Karpas-422 (cell line): ENCODE data around the gene C18orf63. TPM values are rescaled to one million over a fixed set of nuclear protein-coding genes. Genes with fewer than 3 reads are reported as not detected.
"Not testable (repeated sequence)": the region's sequence is repeated elsewhere in the genome, so short reads cannot be mapped to it uniquely, and the experiment has no call there.

Source experiments
- DNase-seq: peaks from one replicate; pipeline ENCODE4 v3.0.0-alpha.2; 2015
- H2AFZ ChIP-seq: fragments of 200-600 bp; sonication (generic); 2 replicates; pipeline ENCODE4 v1.6.1; 2014; ENCODE audit warnings: antibody characterized with exemption, low read length, mixed read lengths
- H3K27ac ChIP-seq: fragments of 200-600 bp; sonication (generic); 2 replicates; pipeline ENCODE4 v1.5.1; 2014; ENCODE audit warnings: mild to moderate bottlenecking, low read length, moderate library complexity
- H3K27me3 ChIP-seq: fragments of 200-600 bp; sonication (generic); 2 replicates; pipeline ENCODE4 v1.6.1; 2014; ENCODE audit warnings: low read length, mixed read lengths
- H3K36me3 ChIP-seq: fragments of 200-600 bp; sonication (generic); 2 replicates; pipeline ENCODE4 v1.6.1; 2014; ENCODE audit warnings: low read length, mixed read lengths; ENCODE audit not compliant: insufficient read depth
- H3K4me1 ChIP-seq: fragments of 200-600 bp; sonication (generic); 2 replicates; pipeline ENCODE4 v1.6.1; 2014; ENCODE audit warnings: mild to moderate bottlenecking, low read length, mixed read lengths
- H3K4me2 ChIP-seq: fragments of 200-600 bp; sonication (generic); 2 replicates; pipeline ENCODE4 v1.6.1; 2014; ENCODE audit warnings: low read length, low read depth, mild to moderate bottlenecking; ENCODE audit not compliant: poor library complexity, severe bottlenecking
- H3K4me3 ChIP-seq: fragments of 200-600 bp; sonication (generic); 2 replicates; pipeline ENCODE4 v1.5.1; 2014; ENCODE audit warnings: mild to moderate bottlenecking, antibody characterized with exemption, low read length, mixed read lengths
- H3K79me2 ChIP-seq: fragments of 200-600 bp; sonication (generic); 2 replicates; pipeline ENCODE4 v1.6.1; 2014; ENCODE audit warnings: mild to moderate bottlenecking, low read length, mixed read lengths
- H3K9ac ChIP-seq: fragments of 200-600 bp; sonication (generic); 2 replicates; pipeline ENCODE4 v1.6.0; 2014; ENCODE audit warnings: low read length
- H3K9me2 ChIP-seq: fragments of 200-600 bp; sonication (generic), shearing (Covaris generic); replicated peaks from 2 replicates; pipeline ENCODE4 v1.6.0; 2014; ENCODE audit warnings: mild to moderate bottlenecking, low read length, moderate library complexity; ENCODE audit not compliant: insufficient read depth
- H3K9me3 ChIP-seq: fragments of 300-700, 200-600 bp; sonication (generic); 2 replicates; pipeline ENCODE4 v1.6.1; 2014; ENCODE audit warnings: low read length, mixed read lengths
- H4K20me1 ChIP-seq: fragments of 200-600 bp; sonication (generic); 2 replicates; pipeline ENCODE4 v1.6.1; 2014; ENCODE audit warnings: mild to moderate bottlenecking, antibody characterized with exemption, low read length, low read depth; ENCODE audit not compliant: insufficient read depth
- total RNA-seq: library from RNA; depleted of rRNA; stranded (reverse); fragments of >200 nt; shearing (Covaris generic); gene quantifications from 2 replicates; pipeline ENCODE4 v1.2.3, GENCODE V29; 2014; ENCODE audit warnings: low replicate concordance

Gene C18orf63
- total RNA-seq, 1 experiment from 2014 or later, result not detected

- Histone ChIP-seq H3K27me3 (no peaks in the 10 kb centered on the region), H2AFZ (no peak overlapping the region), H3K9ac (no peak overlapping the region), H3K4me2 (no peak overlapping the region), H3K27ac (no peak overlapping the region), H3K79me2 (no peaks in the 10 kb centered on the region), H3K4me1 (no peaks in the 10 kb centered on the region), H3K9me3 (no peaks in the 10 kb centered on the region), H3K36me3 (no peaks in the 10 kb centered on the region), H3K9me2 (no peaks in the 10 kb centered on the region), H3K4me3 (no peak overlapping the region), H4K20me1 (no peaks in the 10 kb centered on the region)
- no peak for DNase-seq
These were observed 10.6 kb downstream of the C18orf63 start for GRCh38 chr18:74326231-74326630.

GRCh38 chr18:74326791-74327190 lies 11.2 kb downstream of the C18orf63 start:
- not testable (repeated sequence) for H3K4me3 ChIP-seq, H3K27me3 ChIP-seq

GRCh38 chr18:74328206-74328605 lies 12.6 kb downstream of the C18orf63 start:
- Histone ChIP-seq H3K4me1 (no peaks in the 10 kb centered on the region), H3K36me3 (no peaks in the 10 kb centered on the region), H4K20me1 (no peaks in the 10 kb centered on the region), H3K79me2 (no peaks in the 10 kb centered on the region), H3K27ac (no peak overlapping the region), H3K4me2 (no peak overlapping the region), H3K9ac (no peak overlapping the region), H3K9me2 (no peaks in the 10 kb centered on the region), H3K9me3 (no peaks in the 10 kb centered on the region), H3K4me3 (no peak overlapping the region), H3K27me3 (no peaks in the 10 kb centered on the region), H2AFZ (no peak overlapping the region)
- DNase-seq, result no peak

More at GRCh38 chr18:74326791-74327190, 11.2 kb downstream of the C18orf63 start:
- not testable (repeated sequence) for H3K9me3 ChIP-seq, H3K4me1 ChIP-seq, H3K36me3 ChIP-seq, H2AFZ ChIP-seq, H3K79me2 ChIP-seq, H3K27ac ChIP-seq, H3K9me2 ChIP-seq, H3K9ac ChIP-seq, H4K20me1 ChIP-seq, H3K4me2 ChIP-seq
- DNase-seq, result peak; percentile 33

GRCh38 chr18:74329688-74330205 lies 14.1 kb downstream of the C18orf63 start:
- H3K9ac ChIP-seq, result no peak overlapping the region
- no peaks in the 10 kb centered on the region for H4K20me1 ChIP-seq
- DNase-seq, result peak; percentile 35
- no peaks in the 10 kb centered on the region for H3K36me3 ChIP-seq
- no peaks in the 10 kb centered on the region for H3K79me2 ChIP-seq
- H3K9me2 ChIP-seq, result no peaks in the 10 kb centered on the region
- no peak overlapping the region for H3K4me2 ChIP-seq
- H3K27ac ChIP-seq, result no peak overlapping the region
- no peaks in the 10 kb centered on the region for H3K27me3 ChIP-seq
- H3K4me1 ChIP-seq, result peaks cover 8% of the 10 kb centered on the region
- H3K4me3 ChIP-seq, result no peak overlapping the region
- H3K9me3 ChIP-seq, result no peaks in the 10 kb centered on the region
- H2AFZ ChIP-seq, result no peak overlapping the region

- Histone ChIP-seq H3K4me1 (peaks cover 10% of the 10 kb centered on the region), H2AFZ (no peak overlapping the region), H4K20me1 (no peaks in the 10 kb centered on the region), H3K36me3 (no peaks in the 10 kb centered on the region), H3K27me3 (no peaks in the 10 kb centered on the region), H3K79me2 (no peaks in the 10 kb centered on the region), H3K9me3 (no peaks in the 10 kb centered on the region), H3K9ac (no peak overlapping the region), H3K27ac (no peak overlapping the region), H3K9me2 (no peaks in the 10 kb centered on the region), H3K4me2 (no peak overlapping the region), H3K4me3 (no peak overlapping the region)
- DNase-seq, result peak; percentile 71
These were observed 15.8 kb downstream of the C18orf63 start for GRCh38 chr18:74331404-74331803.

GRCh38 chr18:74333091-74333490 lies 17.5 kb downstream of the C18orf63 start:
- H2AFZ ChIP-seq, result no peak overlapping the region
- H4K20me1 ChIP-seq, result no peaks in the 10 kb centered on the region
- peaks cover 10% of the 10 kb centered on the region for H3K4me1 ChIP-seq
- H3K9me2 ChIP-seq, result no peaks in the 10 kb centered on the region
- H3K36me3 ChIP-seq, result no peaks in the 10 kb centered on the region
- H3K4me2 ChIP-seq, result no peak overlapping the region
- no peak overlapping the region for H3K9ac ChIP-seq
- no peak overlapping the region for H3K4me3 ChIP-seq
- H3K9me3 ChIP-seq, result no peaks in the 10 kb centered on the region
- H3K27me3 ChIP-seq, result no peaks in the 10 kb centered on the region
- H3K27ac ChIP-seq, result no peak overlapping the region
- no peak for DNase-seq
- no peaks in the 10 kb centered on the region for H3K79me2 ChIP-seq

- H3K9me3 ChIP-seq, result no peaks in the 10 kb centered on the region
- no peak overlapping the region for H3K9ac ChIP-seq
- no peak overlapping the region for H3K4me2 ChIP-seq
- H3K9me2 ChIP-seq, result no peaks in the 10 kb centered on the region
- no peaks in the 10 kb centered on the region for H4K20me1 ChIP-seq
- H3K4me3 ChIP-seq, result no peak overlapping the region
- H2AFZ ChIP-seq, result no peak overlapping the region
- H3K27ac ChIP-seq, result no peak overlapping the region
- no peaks in the 10 kb centered on the region for H3K36me3 ChIP-seq
- no peaks in the 10 kb centered on the region for H3K27me3 ChIP-seq
- H3K4me1 ChIP-seq, result peaks cover 10% of the 10 kb centered on the region
- no peaks in the 10 kb centered on the region for H3K79me2 ChIP-seq
- peak; percentile 53 for DNase-seq
These were observed 18.7 kb downstream of the C18orf63 start for GRCh38 chr18:74334242-74334893.

GRCh38 chr18:74336656-74337055 lies 21.0 kb downstream of the C18orf63 start:
- no peak for DNase-seq
- no peaks in the 10 kb centered on the region for H4K20me1 ChIP-seq
- no peaks in the 10 kb centered on the region for H3K9me3 ChIP-seq
- H3K4me2 ChIP-seq, result no peak overlapping the region
- H3K9ac ChIP-seq, result no peak overlapping the region
- H2AFZ ChIP-seq, result no peak overlapping the region
- H3K4me3 ChIP-seq, result no peak overlapping the region
- H3K27me3 ChIP-seq, result no peaks in the 10 kb centered on the region
- no peaks in the 10 kb centered on the region for H3K79me2 ChIP-seq
- H3K27ac ChIP-seq, result no peak overlapping the region
- H3K9me2 ChIP-seq, result no peaks in the 10 kb centered on the region
- H3K36me3 ChIP-seq, result no peaks in the 10 kb centered on the region
- H3K4me1 ChIP-seq, result peaks cover 10% of the 10 kb centered on the region
